ENCODE data around the gene IER5.
"Not testable (repeated sequence)": the region's sequence is repeated elsewhere in the genome, so short reads cannot be mapped to it uniquely, and the experiment has no call there.

Gene IER5

DNA sequence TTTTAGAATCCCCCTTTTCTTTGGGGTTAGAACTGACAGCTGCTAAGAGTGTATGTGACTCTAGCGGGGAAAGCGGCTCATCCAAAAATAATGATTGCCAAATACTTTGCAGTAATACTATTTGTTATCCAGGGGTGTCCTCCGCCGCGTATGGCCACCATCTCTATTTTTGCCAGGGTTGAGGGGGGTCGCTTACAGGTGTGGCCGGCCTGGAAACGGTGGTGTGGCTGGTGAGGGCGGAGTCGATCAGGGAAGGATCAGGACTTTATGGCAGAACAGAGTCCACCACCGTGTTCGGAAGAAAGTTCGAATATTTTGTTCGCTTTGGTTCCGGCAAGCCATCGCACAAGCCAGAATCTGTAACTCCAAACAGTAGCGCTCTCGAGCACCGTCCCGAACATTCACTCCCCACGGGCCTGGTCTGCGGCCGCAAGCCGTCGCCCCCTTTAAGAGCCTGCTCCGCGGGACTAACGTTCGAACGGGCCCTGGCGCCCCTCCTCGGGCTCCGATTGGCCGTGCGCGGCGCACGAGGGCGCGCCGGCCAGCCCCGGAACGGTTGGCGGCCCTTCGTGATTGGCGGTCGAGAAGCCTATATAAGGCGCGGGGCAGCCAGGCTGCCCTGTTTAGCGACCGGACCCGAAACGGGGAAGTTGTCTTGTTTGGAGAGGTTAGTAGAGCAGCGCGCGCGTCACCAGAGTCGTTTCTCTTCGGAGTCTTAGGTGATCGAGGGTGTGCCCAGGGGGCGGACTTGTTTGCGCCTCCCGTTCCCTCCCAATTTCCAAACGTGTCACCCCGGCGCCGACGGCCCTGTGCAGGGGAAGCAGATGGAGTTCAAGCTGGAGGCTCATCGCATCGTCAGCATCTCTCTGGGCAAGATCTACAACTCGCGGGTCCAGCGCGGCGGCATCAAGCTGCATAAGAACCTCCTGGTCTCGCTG, at the start of gene IER5:
TSS of gene IER5 (plus strand) at position 622 of the 938 bp plus-strand sequence. CDS start at position 825, 203 bp downstream.
- DNase-seq: peak; percentile 99

DNA sequence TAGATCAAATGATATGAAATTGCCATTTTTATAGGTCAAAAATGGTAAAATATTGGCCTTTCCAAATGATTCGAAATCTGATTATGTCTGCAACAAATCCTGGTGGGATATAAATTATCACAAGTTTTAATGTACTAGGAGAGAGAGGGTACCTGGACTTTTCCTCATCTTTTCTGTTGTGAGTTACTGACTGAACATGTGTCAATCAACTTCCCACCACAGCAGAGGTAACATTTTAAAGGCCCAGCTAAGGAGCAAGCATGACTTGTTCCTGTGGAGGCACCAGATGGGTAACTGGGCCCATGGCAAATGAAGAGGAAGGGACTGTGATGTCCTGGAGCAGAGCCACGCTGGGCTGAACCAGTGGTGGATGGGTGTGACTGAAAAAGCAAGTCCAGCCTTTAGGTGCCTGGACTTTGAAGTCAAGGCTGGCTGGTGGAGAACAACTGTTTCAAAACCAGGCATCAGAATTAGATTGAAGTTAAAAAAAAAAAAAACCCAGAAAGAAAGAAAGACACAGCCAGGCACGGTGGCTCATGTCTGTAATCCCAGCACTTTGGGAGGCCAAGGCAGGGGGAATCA, 48.1 kb upstream of the IER5 start:
- DNase-seq: no peak

DNA sequence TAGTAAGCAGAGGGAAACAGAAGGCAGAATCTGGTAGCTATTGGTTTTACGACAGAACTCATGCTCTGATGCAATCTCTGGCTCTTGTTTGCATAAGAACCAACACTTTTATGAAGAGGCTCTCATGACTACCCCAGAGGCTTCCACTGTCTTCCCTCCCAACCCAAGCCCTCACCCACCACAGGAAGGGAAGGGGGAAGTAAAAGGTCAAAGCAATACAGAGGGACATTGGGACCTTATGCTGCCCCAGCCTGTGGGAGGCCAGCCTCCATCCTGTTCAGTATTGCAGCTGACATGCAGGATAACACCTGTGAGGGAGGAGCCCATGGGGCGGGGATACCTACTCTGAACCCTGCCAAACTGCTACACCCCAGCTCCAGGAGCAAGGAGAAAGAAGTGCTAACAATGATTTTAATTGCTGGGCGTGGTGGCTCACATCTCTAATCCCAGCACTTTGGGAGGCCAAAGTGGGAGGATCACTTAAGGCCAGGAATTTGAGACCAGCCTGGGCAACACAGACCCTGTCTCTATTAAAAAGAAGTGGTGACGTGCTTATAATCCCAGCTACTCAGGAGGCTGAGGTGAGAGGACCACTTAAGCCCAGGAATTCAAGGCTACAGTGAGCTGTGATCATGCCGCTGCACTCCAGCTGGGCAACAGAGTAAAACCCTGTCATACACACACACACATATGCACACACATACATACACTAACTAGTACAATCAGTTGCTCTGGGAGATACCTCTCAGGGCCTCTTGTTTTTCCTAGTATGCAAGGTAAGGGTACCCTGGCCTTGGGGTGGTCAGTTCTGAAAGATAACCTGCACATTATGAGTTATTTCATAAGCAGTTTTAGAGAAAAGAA, 45.2 kb upstream of the IER5 start:
- DNase-seq: peak; percentile 17

DNA sequence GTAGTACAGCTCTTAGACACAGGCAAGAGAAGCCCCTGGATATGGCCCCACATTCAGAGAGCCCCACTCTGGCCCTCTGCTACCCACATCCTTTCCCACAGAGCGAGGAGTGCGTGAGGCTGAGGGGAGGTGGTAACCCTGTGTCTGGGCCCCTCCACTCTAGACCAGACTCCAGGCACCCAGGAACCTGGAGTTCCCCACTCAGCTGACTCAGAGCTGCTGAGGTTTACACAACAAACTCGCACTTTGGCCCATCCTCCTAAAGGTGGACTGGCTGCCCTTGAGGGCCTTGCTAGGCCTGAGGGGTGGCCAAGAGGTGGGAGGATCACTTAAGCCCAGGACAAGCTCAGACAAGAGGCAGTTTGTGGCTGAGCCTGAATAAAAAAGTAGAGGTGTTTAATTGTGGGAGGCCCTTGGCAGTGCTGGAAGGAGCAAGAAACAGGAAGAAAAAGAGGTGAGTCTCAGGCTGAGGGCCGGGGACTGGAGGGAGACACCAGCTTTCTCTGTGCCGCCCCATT, 44.0 kb upstream of the IER5 start:
- no peak for DNase-seq

DNA sequence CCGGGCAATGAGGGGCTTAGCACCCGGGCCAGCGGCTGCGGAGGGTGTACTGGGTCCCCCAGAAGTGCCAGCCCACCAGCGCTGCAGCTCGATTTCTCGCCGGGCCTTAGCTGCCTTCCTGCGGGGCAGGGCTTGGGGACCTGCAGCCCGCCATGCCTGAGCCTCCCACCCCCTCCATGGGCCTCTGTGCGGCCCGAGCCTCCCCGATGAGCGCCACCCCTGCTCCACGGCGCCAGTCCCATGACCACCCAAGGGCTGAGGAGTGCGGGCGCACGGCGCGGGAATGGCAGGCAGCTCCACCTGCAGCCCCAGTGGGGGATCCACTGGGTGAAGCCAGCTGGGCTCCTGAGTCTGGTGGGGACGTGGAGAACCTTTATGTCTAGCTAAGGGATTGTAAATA, 42.6 kb upstream of the IER5 start:
- DNase-seq: not testable (repeated sequence)

DNA sequence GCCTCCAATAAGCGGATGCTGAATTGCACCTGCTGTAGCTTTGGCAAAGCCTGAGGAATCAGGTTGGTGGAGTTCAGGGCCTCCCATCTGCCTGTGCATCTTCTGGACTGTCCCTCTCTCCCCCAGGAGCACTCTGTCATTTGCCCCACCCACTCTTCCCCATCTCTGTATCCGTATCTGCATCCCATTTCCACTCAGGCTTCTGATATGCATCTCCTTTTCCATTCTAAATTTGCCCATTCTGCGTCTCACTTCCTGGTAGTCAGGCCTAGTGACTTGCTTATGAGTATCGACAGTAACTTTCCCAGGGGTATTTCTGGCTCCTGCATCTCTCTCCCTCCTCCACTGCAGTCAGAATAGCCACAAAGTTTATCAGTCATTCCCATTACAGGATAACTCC, 39.1 kb upstream of the IER5 start:
- DNase-seq: no peak

DNA sequence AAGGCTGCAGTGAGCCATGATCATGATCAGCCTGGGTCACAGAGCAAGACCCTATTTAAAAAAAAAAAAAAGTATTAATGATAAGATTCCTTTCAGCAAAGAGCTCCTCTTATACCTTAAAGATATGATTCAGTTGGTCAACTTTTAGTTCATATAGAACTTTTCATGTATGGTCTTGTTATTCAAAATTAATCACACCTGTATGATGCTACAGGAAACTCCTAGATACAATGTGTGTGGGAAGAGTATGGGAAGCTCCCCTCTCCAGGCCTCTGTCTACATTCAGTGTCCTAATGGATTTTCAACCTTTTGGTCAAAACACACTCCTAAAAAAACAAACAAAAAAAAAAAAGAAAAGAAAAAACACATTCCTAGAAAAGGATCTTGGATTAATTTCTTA, 37.6 kb upstream of the IER5 start:
- no peak for DNase-seq

DNA sequence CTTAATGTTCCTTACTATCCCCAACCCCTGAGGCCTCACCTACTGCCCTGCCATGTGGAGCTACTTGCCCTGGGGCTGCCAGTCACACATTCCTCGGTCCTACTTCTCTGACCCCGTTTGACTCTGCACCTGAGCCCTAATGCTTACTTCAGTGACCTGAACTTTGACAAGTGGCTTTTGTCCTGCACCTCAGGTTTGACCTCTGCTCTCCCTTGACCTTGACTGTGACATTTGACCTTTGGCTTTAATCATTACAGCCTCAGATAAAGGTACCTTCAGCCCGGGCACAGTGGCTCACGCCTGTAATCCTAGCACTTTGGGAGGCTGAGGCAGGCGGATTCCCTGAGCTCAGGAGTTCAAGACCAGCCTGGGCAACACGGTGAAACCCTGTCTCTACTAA, 31.9 kb upstream of the IER5 start:
- DNase-seq: no peak

DNA sequence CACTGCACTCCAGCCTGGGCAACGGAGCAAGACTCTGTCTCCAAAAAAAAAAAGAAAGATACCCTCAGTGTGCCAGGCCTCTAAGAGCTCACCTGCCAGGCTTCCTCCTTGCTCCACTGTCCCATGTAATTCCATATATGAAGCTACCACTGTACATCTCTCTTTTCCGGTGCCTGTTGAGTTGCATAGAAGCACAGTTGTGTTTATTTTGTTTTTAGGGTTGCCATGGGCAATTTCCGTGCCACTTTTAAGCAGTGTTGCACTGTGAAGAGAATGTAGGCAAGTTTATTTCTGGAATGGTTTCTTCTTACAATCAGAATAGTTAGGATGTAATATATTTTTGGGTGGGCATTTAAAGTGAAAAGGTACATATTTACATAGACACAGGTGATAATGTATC, 31.4 kb upstream of the IER5 start:
- peak; percentile 20 for DNase-seq

DNA sequence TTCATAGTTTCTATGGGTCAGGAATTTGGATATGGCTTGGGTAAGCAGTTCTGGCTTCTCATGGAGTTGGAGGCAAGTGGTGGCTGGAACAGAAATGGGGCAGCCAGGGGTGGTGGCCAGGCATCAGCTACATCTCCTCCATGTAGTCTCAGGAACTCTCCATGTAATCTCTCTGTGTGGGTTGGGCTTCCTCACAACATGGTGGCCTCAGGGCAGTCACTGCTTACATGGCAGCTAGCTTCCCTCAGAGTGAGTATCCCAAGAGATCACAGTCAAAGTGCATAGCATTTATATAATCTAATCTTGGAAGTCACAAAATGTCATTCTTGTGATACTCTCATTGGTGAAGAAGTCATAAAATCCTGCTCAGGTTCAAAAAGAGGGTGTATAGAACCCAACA, 29.1 kb upstream of the IER5 start:
- DNase-seq: no peak

DNA sequence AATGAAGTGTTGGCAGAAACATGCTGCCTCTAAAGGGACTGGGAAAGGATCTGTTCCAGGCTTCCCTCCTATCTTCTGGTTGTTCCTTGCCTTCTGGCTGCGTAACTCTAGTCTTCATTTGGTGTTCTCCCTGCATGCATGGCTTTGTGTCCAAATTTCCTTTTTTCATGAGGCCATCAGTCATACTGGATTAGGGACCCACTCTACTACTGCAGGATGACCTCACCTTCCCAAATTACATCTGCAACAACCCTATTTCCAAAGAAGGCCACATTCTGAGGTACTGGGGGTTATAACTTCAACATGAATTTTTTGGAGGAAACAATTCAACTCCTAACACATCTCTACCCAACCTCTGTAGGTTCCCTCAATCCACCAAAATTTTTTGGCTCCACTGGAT, 28.4 kb upstream of the IER5 start:
- DNase-seq: no peak

DNA sequence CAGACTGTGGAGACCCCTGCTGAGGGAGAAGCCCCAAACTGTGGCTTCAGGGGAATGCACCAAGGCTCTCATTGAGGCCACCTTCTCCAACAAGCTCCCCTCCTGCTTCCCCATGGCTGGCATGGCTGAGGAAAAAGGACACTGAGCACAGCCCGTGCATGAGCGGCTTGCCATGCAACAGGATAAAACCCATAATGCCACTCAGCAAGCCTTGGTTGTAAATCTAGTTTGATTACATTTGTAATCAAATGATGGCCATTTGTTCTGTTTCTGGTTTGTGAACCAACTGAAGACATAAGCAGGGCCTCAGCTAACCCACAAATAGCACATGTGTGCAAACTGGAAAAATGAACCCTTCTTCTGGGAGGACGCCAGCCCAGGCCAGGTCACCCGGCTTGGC, 27.6 kb upstream of the IER5 start:
- DNase-seq: not testable (repeated sequence)

DNA sequence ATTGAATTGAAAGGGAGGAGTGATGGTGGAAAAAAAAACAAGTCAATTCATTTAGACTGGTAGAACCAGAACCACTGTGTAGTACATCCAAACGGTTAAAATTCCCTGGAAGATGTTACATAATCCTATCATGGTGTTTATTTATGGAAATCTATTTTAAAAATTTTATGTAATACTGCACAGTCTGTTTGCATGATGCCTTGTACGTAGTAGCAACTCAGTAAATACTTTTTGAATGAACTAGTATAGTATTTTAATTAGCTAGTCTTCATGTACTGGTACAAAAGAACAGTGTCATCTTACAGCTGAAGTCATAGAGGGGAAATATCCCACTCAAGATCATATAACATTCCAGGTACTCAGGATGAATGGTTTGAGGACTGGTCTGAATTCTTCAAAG, 27.0 kb upstream of the IER5 start:
- DNase-seq: no peak

DNA sequence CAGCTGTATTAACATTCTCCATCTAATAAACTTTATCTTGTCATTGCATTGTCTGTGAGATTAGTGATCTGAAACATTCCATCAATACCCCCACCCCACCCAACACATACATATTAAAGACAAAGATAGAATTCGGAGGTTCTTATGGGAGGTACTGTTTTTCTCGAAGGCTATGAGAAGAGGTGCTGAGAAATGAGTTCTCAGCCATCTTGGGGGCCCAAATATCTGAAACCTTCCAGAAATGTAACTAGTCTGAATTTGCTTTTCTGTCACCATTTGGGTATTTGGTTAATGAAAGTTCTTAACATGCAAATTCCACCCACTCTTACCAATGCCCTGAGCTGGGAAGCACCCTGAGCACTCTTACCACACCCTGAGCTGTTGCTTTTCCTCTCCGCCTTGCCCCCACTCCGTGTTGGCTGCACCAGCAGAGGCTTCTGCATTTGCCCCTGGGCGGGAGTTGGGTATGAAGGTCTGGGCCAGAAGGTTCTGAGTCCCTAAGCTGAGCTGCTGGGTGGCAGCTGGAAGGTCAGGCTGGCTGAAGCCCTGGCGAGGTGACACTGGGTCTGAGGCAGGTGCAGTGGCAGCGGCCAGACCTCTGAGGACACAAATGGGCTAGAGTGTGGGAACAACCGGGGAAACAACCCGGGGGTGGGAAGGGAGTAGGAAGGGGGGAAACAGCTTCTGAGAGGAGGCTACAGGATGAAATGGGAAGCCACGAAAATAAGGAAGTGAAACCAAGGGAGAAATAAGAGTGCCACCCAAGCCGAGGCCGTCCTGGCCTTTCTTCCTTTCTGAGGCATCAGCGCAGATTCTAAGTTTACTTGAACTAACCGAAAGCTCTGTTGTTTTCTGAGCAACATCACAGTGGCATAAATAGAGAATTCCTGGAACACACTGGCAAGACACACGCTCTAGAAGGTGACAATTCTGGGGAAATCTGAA, 26.3 kb upstream of the IER5 start:
- DNase-seq: no peak

DNA sequence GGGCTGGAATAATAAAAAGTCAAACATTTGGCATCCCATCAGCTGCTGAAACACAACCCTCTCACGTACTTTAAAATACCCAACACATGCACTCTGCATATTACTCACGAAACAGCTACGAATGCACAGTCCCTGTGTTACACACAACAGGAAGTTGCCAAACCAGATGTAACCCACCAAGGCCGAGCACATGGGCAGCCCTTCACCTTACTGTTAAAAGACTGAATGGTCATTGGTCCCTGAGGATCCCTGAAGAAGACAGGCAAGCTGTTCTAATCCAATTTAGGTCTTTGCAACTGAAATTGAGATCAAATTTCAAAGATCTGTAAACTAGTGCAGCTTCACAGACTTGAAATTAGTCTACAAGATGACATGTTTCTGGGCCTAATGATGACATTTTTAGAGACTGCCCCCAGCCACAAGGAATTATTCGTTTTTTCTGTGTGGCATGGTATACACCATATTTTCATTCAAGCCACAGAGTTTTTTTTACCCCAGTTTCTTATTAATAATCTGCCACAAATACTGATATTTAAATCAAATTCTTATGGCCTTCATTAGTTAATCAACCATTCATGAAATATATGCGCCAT, 25.6 kb upstream of the IER5 start:
- no peak for DNase-seq

DNA sequence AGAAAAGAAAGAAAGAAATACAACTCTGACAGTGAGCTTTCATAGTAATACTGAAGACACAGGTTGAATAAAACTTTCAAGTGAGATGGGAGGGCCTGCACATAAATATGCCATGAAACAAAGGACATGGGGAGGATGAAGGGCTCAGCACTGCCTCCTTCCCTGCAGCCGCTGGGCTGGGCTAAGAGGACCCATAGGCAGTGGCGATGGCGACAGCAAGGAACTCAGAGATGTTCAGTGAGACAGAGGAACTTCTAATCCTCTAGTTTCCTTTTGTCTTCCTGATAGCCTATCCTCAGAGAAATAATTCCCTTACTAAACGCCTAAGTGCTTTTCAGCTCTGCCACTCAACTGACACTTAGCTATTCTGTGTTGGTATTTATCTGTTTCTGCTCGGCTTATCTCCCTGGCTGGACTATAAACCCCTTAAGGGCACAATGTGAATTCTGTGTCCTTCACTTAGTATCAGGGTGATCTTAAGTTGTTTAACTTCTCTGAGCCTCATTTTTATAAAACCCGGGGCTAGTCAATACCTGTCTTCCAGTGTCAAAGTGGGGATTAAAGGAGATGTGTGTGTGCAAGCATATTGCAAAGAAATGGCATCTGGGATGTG, 24.4 kb upstream of the IER5 start:
- no peak for DNase-seq

DNA sequence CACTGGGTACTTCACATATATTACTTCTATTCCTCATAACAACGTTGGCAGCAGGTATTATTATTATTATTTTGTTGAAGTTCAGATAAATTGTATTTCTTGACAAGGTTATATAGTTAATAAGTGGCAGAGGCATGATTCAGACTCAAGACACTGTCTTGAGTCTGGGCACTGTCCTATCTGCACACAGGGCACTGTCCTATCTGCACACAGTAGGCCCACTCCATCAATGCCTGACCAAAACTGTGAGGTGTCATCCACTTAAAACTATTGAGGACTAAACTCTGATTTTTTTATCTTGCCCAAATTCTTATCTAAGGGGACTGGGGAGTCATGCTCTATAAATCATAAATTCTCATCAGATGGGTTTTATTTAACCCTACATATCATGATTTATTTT, 23.8 kb upstream of the IER5 start:
- DNase-seq: no peak

DNA sequence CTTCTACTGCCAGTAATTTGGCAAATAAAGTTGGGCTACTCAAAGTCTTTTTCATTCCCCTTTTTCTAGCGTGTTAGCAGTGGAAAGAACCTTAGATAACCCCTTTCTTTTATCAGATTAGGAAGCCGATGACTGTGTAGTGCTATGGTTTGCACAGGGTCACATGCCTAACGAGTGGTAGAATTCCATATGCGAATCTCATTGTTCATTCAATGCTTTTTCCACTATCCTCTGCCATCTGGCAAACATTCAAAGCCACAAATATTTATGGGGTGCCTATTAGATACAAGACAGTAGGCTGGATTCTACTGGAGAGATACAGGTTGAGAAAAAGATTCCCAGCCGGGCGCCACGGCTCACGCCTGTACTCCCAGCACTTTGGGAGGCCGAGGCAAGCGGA, 14.9 kb upstream of the IER5 start:
- no peak for DNase-seq

DNA sequence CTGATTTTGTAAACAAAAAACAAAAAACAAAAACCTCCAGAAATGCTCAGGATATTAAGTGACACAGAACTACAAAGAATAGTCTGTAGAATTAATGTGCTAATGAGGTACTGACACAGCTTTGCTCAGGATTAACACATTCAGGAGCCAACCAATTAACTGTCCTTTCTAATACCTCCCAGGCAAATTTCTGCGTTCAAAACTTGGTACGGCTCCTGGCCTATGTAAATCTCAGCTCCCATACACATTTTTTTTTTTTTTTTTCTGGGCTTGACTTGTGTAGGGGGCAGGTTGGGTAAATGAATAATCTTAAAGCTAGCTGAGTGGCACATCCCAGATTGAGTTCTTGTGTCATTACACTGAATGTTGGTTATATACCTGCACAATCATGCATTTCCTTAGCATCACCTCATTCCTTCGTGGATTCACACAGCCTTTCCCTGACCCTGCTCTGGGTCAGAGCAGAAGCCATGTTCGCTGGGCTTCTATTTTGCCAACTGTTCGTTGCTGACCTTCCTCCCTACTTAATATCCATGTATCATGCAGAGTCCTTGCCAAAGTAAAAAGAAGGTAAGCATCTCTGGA, 12.6 kb upstream of the IER5 start:
- no peak for DNase-seq

DNA sequence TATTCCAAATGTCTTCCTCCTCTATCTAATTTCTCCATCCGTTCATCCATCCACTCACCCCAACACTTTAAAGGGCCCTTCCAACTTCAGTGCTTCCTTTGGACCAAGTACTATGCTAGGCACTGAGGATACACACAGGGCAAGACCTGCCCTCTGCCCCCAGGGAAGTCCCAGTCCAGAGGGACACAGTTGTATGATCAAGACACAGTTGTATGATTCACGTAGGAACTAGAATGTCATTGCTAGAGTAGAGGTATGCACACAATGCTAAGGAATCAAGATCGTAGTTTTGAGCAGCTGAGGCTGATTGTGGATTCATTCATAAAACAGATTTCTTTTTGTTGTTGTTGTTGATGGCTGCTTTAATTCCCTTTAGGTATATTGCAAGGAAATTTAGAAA, 11.6 kb upstream of the IER5 start:
- no peak for DNase-seq

All from NCI-H1092 treated with DMSO at 0.1 percent for 48 hours (cell line).